Neural cell (in vitro differentiated cells): ENCODE results near the gene SPAAR.

Experiments used
- CTCF ChIP-seq: fragments of 450-650 bp; IDR thresholded peaks from 2 replicates; pipeline ENCODE4 v1.5.1; 2014; ENCODE audit warnings: antibody characterized with exemption, mild to moderate bottlenecking, moderate library complexity; ENCODE audit not compliant: poor library complexity, severe bottlenecking
- EP300 ChIP-seq: fragments of 450-650 bp; conservative IDR thresholded peaks from 2 replicates; pipeline ENCODE4 v1.6.1; 2014; ENCODE audit warnings: antibody characterized with exemption, mild to moderate bottlenecking, moderate library complexity; ENCODE audit not compliant: poor library complexity, severe bottlenecking
- EZH2 ChIP-seq: fragments of 200-600, 300-800 bp; shearing (Covaris generic), sonication (generic); IDR thresholded peaks from 2 replicates; pipeline ENCODE4 v1.6.1; 2014; ENCODE audit warnings: antibody characterized with exemption, low read length, borderline replicate concordance, mild to moderate bottlenecking; ENCODE audit not compliant: insufficient read depth, poor library complexity, severe bottlenecking
- POLR2AphosphoS5 ChIP-seq: IDR thresholded peaks from 2 replicates; pipeline ENCODE4 v1.6.1; 2012
- RAD21 ChIP-seq: fragments of 450-650 bp; conservative IDR thresholded peaks from 2 replicates; pipeline ENCODE4 v1.6.1; 2014; ENCODE audit warnings: antibody characterized with exemption, mild to moderate bottlenecking, moderate library complexity
- TAF1 ChIP-seq: IDR thresholded peaks from 2 replicates; pipeline ENCODE4 v1.6.1; 2012; ENCODE audit warnings: low read depth
- TF ChIP-seq, protein P1 (sequence below): IDR thresholded peaks from 2 replicates; pipeline ENCODE4 v1.6.1; 2012; ENCODE audit warnings: borderline replicate concordance

GRCh38 chr9:35923598-35923926 lies 14.3 kb downstream of the SPAAR start:
- TF ChIP-seq TAF1 (no peak), EP300 (no peak), CTCF (no peak), EZH2 (no peak), POLR2AphosphoS5 (no peak), RAD21 (no peak)
- TF ChIP-seq, protein P1, sequence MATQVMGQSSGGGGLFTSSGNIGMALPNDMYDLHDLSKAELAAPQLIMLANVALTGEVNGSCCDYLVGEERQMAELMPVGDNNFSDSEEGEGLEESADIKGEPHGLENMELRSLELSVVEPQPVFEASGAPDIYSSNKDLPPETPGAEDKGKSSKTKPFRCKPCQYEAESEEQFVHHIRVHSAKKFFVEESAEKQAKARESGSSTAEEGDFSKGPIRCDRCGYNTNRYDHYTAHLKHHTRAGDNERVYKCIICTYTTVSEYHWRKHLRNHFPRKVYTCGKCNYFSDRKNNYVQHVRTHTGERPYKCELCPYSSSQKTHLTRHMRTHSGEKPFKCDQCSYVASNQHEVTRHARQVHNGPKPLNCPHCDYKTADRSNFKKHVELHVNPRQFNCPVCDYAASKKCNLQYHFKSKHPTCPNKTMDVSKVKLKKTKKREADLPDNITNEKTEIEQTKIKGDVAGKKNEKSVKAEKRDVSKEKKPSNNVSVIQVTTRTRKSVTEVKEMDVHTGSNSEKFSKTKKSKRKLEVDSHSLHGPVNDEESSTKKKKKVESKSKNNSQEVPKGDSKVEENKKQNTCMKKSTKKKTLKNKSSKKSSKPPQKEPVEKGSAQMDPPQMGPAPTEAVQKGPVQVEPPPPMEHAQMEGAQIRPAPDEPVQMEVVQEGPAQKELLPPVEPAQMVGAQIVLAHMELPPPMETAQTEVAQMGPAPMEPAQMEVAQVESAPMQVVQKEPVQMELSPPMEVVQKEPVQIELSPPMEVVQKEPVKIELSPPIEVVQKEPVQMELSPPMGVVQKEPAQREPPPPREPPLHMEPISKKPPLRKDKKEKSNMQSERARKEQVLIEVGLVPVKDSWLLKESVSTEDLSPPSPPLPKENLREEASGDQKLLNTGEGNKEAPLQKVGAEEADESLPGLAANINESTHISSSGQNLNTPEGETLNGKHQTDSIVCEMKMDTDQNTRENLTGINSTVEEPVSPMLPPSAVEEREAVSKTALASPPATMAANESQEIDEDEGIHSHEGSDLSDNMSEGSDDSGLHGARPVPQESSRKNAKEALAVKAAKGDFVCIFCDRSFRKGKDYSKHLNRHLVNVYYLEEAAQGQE: no peak
